DMS53 (cell line): Measurements from ENCODE around the gene LCE3B.
"Not testable (repeated sequence)": the region's sequence is repeated elsewhere in the genome, so short reads cannot be mapped to it uniquely, and the experiment has no call there.

Experiments
- DNase-seq: peaks from one replicate; lab custom pipeline; 2025; lab: John Stamatoyannopoulos, UW

LCE3B gene

DNA sequence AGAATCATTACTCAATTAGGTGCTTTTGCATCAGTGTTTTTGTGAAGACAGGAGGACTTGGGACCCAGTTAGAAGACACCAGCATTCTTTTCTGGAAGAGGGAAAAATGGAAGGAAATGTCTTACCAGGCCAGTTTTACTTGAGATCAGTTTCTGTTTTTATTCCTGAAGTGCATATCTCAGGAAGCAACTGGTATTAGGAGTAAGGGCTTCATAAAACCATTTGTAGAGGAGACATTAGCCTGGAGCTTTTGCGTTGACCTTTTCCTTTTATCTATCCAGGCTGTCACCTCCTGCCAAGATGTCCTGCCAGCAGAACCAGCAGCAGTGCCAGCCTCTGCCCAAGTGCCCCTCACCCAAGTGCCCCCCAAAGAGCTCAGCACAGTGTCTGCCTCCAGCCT, at the start of gene LCE3B:
TSS of gene LCE3B (plus strand) at position 301 of the 400 bp plus-strand sequence. CDS start at position 301, 0 bp downstream.
- no peak for DNase-seq

DNA sequence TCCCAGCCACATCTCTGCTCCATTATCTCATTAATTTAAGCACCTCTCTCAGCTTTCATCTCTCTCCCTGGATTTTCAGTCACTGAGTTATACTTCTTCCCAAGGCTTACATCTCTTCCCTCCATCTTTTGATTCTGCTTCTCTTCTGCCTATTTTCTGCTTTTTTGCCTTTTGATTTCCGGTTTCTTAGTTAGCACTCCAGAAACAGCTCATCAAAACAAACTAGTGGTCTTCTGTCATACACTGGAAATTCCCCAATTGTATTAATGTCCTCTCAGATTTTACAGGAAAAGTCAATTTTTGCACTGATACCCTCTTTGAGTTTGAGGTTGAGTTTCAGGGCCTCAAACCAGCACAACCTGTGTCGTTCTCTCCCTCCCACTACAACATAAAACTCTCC, 48.5 kb upstream of the LCE3B start:
- no peak for DNase-seq

GRCh38 chr1:152565535-152566215, 47.9 kb upstream of the LCE3B start:
- DNase-seq = no peak

- DNase-seq = no peak
These were observed 46.9 kb upstream of the LCE3B start, which contains the start of gene LCE3E for GRCh38 chr1:152566681-152567080. Gene LCE3E (minus strand): TSS chr1:152566780. CDS start chr1:152566208, 572 bp downstream.

- DNase-seq = no peak
These were observed 36.4 kb upstream of the LCE3B start for GRCh38 chr1:152577168-152577567.

- not testable (repeated sequence) for DNase-seq
These were observed 34.1 kb upstream of the LCE3B start for GRCh38 chr1:152579526-152579925.

DNA sequence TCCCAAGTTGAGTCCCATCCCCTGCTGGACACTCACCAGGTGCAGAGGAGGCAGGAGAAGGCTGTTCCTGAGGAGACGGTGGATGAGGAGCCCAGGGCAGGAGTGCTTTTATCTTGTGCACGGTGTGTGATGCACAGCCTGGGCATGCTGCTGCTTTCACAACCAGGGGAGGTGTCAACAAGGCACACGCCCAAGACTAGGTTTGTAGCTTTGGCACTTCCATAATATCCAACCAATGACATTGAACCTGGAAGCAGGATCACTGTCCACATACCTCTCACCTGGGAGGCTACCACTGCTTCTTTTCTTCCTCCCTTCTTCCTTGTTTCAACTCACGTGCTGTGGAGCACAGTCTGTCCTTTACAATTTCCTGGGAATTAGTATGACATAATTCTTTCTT, 33.2 kb upstream of the LCE3B start, which contains the start of gene LCE3D:
TSS of gene LCE3D (minus strand) at position 84 of the 400 bp plus-strand sequence. CDS start 580 bp downstream, outside the sequence.
- no peak for DNase-seq

GRCh38 chr1:152582647-152583046, 31.0 kb upstream of the LCE3B start:
- no peak for DNase-seq

DNA sequence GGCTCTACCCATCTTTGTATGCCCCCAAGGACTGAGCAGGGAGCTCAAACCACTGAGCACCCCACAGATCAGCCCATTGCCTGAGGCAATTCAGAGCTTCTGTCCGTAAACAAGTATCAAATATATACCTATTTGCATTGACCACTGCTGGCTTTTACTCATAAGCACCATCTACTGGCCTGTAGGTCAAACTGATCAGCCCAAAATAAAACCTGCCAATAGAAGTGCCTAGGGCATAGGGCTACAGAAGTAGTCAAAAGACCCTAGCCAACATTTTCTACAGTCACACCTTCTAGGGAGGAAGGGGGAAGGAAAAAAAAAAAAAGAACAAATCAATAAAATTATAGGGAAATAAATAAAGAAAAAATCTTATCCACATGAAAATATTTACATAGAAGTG, 28.0 kb upstream of the LCE3B start:
- no peak for DNase-seq

DNA sequence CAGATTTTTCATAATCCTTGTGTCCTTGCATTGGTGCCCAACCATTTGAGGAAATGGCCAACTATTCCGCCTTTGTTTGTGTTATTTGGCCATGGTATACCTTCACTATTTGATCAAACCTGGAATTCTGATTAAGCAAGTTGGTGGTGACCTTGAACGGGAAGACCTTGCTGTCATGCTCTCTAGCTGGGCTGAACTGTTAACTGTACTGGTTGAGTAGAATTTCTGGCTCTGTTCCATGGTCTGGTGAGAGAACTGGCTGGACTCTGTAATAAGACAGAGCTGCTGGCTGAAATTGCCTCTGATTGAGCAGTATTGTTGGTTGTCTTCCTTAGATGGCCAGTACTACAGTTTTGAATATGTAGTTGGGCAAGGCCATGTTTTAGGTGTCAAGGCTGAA, 16.6 kb upstream of the LCE3B start:
- DNase-seq = no peak

- no peak for DNase-seq
These were observed 13.7 kb upstream of the LCE3B start, which contains the start of gene LCE3C for GRCh38 chr1:152599934-152600333. Gene LCE3C (plus strand): TSS chr1:152600234. CDS start chr1:152600732, 498 bp downstream.

DNA sequence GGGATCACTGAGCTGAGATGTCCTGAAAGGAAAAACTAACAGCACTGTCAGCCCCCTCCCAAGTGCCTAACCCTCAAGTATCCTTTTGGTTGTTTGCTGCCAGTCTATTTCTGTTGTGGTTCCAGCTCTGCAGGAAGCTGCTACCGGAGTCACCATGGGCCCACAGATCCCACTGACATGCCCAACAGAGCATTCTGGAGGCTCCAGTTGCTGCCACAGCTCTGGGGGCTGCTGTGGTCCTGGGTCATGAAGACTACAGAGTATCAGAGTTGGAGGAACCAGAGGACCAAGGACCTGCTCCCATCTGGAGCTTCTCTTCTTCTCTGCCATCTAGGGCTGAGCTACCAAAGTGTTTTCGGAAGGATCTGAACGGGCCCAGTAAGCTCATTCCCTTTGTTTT, 8.4 kb downstream of the LCE3B start:
- DNase-seq = no peak

DNA sequence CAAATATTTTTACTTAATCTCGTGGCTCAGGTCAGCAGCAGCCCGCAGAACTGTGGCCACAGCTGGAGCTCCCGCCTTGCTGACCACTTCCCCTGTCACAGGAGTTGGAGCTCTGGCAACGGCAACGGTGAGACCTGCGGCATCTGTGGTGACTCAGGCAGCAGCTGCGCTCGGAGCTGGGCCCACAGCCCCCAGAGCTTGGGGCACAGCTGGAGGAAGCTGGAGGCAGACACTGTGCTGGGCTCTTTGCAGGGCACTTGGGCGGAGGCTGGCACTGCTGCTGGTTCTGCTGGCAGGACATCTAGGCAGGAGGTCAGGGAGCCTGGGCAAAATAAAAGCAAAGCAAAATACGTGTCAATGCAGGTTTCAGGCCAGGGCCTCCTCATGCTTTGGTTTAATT, 9.2 kb downstream of the LCE3B start, which contains the start of gene LCE3A:
TSS of gene LCE3A (minus strand) at position 301 of the 400 bp plus-strand sequence. CDS start at position 301, 0 bp downstream.
- DNase-seq = no peak

DNA sequence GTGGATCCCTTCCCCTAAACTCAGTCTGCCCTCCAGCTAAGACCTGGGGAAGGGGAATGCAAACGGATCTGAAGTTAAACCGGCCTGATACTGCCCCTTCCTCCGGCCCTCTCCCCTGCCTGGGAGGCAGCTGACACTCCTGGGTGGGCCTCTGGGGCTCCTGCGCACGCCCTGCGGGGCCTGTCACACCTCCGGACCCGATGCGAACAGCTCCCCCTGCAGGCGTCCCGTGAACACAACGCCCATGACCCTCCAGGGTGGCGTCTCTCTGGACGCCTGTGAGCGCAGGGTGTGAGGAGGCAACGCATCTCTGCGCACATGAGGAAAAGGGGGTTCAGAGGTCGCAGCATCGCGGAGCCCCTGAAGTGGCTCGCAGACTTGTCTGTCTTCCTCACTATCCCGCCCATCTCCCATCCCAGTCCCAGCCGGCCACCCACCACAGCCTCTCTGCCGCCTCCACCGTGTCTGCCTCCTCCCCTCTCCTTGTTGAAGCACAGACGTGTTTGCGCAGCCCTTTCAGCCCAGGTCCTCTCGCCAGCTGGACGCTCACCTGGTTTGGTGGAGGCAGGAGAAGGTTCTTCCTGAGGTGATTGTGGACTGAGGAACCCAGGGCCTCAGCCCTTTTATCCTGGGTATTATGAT, 9.7 kb downstream of the LCE3B start:
- DNase-seq = peak; percentile 18

DNA sequence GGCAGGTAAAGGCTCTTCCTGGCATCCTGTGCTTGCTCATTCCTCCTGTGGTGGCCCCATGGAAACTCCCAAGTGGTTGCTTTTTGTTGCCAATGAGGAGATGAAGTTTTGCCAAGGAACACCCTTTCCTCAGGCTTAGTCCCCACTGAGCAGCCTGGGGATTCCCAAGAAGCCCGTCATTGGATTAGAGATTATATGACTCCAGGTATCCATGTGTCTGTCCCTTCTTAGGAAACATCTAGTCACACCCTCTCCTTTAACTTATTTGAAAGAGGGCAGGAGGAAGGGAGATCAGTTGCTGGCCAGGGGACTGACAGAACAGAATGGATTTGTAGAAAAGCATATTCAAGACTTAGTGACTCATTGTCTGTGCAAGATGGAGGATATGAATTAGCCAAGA, 13.1 kb downstream of the LCE3B start:
- DNase-seq = no peak

GRCh38 chr1:152630596-152630995, 17.0 kb downstream of the LCE3B start:
- DNase-seq = no peak

DNA sequence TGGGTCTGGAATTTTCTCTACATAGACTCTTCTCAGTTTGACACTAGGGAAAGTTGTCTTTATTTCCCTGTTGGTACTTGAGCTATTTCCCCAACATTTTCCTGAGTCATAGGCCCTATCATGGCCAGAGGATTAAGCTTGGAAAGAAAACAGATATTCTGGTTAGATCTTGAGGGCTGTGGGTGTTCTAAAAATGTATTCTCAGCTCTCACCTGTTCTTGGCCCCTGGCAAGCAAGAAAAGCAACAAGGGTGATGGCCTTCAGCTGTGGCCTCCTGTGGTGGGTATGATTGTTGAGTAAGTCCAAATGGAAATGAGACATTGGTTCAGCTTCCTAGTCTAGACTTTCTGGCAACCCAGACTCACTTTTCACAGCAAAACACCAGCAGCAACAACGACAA, 26.7 kb downstream of the LCE3B start:
- no peak for DNase-seq

DNA sequence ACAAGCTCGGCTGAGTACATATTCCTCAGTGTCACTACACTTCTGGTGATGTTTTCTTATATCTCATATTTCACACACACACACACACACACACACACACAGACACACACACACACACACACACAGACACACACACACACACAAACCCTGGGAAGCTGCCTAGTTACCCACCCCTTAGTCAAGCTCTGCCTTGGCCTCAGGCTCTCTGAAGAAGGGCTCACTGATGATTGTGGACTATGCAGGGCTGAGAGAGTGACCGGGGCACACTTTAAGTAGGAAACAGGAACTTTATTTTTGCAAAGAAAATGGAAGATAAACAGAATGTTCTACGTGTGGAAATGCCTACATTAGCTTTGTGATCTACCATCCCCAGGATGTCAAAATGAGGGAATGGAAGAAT, 30.3 kb downstream of the LCE3B start:
- DNase-seq = no peak

GRCh38 chr1:152645146-152645545, 31.5 kb downstream of the LCE3B start:
- DNase-seq = no peak

DNA sequence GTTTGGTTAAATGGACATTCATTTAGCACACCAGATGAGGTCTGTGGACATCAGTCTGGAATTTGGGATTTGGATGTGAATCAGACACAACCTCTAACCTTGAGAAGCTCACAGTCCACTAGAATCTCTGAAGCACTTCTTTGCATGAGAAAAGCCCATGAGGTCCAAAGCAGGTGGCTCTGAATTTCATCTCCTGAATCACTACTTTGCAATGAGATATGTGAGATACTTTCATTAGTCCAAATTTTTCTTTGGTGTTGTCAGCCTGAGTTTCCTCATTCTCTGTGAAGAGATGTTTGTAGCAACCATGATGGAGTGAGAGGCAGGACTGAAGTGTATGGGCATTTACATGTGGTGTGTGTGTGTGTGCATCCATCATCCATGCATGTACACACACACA, 33.0 kb downstream of the LCE3B start:
- no peak for DNase-seq

DNA sequence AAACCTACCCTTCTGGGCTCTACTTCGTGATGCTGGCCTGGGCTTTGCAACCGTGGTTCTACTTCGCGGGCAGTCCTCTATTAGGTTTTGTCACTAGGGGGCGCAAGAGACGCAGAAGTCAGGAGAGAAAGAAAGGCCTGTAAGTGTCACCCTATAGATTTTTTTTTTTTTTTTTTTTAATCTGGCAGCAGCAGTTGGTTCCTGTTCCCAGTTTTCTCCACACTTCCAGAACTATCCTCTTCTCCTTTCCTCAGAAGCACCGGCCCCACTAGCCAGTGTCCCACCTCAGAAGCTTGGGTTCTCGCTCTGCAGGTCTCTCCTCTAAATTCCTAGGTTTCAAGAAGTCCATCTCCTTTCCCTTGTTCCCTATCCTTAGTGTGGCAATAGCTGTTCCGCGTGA, 40.5 kb downstream of the LCE3B start:
- DNase-seq = peak; percentile 76

DNA sequence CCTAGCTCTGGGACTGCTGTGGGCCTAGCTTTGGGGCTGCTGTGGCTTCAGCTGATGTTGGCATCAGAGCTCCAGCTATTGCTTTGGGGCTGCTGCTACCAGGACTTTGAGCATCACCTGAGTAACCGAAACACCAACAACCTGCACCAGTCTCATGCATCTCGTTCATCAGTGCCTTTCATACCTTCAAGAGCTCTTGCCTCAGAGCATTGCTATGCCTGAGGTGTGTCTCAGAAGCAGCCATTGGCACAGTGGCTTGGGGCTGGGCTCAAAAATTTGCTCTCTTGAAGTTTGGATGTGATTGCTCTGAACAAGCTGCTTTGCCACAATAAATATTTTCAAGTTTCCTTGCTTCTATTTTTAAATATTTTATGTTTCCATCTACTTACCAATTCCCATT, 42.8 kb downstream of the LCE3B start:
- DNase-seq = no peak

GRCh38 chr1:152657677-152658076, 44.1 kb downstream of the LCE3B start:
- DNase-seq = no peak
